Ascending aorta (tissue), 2 donors: Measurements from ENCODE around the gene TMEM151A. TPM values are rescaled to one million over a fixed set of nuclear protein-coding genes. Genes with fewer than 3 reads are reported as not detected.
"Not testable (repeated sequence)": the region's sequence is repeated elsewhere in the genome, so short reads cannot be mapped to it uniquely, and the experiment has no call there.

ENCODE experiments used
- DNase-seq, 2 donors: peaks; one replicate each; pipeline ENCODE4 v3.0.0-alpha.2; 2019; ENCODE audit warnings: low spot score in 2 of 2
- H3K27ac ChIP-seq, 2 donors: fragments of 200-600 bp; sonication (generic); one replicate each; pipeline ENCODE4 v1.5.1; 2016 to 2017; ENCODE audit warnings: mild to moderate bottlenecking in 1 of 2
- H3K27me3 ChIP-seq: fragments of 200-600 bp; sonication (generic); one replicate; pipeline ENCODE4 v1.5.1; 2017
- H3K36me3 ChIP-seq, 2 donors: fragments of 200-600 bp; sonication (generic); one replicate each; pipeline ENCODE4 v1.5.1; 2016
- H3K4me1 ChIP-seq, 2 donors: fragments of 200-600 bp; sonication (generic); one replicate each; pipeline ENCODE4 v1.5.1; 2016 to 2017; ENCODE audit warnings: mild to moderate bottlenecking in 1 of 2
- H3K4me3 ChIP-seq, 2 donors: fragments of 200-600 bp; sonication (generic); one replicate each; pipeline ENCODE4 v1.5.1; 2016 to 2017; ENCODE audit warnings: mild to moderate bottlenecking in 1 of 2
- H3K9me3 ChIP-seq, 2 donors: fragments of 200-600 bp; sonication (generic); one replicate each; pipeline ENCODE4 v1.5.1; 2016
- intact Hi-C: fragments of 100-400 bp; cut with DNase I; formaldehyde crosslinking; loops from one replicate; pipeline ENCODE4 v1.15.1; 2023
- total RNA-seq: library from RNA; depleted of rRNA; stranded (reverse); fragments of >200 nt; gene quantifications from one replicate; pipeline ENCODE4 v1.1.0, GENCODE V29; 2016
- TF ChIP-seq, protein P1 (sequence below), 3 experiments: fragments of 200-600 bp in 2 of 3; fragments of 450-650 bp in 1 of 3; sonication (generic) in 2 of 3; IDR thresholded peaks; one replicate each; pipeline ENCODE4 v1.5.1; 2016 to 2019; ENCODE audit warnings: antibody characterized with exemption in 3 of 3, mild to moderate bottlenecking in 1 of 3, moderate library complexity in 1 of 3

TMEM151A gene
- total RNA-seq, 1 donor from 2014 or later: 3.6 TPM

DNA sequence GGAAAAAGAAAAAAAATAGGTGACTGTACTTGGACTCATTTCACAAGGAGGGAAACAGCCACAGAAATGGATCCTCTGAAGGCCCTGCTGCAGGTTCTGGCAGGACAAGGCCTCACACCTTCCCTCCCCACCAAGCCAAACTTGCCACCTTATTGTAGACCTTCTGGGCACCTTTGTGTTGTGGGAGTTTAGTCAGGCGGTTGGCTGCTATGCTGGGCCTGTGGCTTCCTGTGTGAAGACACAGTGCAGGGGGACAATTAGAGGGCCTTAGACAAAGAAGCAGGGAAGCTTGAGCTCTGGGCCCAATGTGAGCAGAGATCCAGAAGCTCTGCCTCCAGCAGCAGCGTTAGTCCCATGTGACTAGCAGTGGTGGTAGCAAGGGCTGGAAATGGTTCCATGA lies 19.1 kb upstream of the TMEM151A start:
- DNase-seq: no peak
- Histone ChIP-seq H3K4me3 (no peak overlapping the region), H3K9me3 (no peaks in the 10 kb centered on the region), H3K27me3 (no peaks in the 10 kb centered on the region), H3K27ac (no peak overlapping the region), H3K36me3 (peaks cover 47 to 50% of the 10 kb centered on the region in 2 donors), H3K4me1 (peaks cover 0 to 19% of the 10 kb centered on the region in 2 donors)
- intact Hi-C loops: no loop called here
- TF ChIP-seq, protein P1, sequence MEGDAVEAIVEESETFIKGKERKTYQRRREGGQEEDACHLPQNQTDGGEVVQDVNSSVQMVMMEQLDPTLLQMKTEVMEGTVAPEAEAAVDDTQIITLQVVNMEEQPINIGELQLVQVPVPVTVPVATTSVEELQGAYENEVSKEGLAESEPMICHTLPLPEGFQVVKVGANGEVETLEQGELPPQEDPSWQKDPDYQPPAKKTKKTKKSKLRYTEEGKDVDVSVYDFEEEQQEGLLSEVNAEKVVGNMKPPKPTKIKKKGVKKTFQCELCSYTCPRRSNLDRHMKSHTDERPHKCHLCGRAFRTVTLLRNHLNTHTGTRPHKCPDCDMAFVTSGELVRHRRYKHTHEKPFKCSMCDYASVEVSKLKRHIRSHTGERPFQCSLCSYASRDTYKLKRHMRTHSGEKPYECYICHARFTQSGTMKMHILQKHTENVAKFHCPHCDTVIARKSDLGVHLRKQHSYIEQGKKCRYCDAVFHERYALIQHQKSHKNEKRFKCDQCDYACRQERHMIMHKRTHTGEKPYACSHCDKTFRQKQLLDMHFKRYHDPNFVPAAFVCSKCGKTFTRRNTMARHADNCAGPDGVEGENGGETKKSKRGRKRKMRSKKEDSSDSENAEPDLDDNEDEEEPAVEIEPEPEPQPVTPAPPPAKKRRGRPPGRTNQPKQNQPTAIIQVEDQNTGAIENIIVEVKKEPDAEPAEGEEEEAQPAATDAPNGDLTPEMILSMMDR (IDR thresholded peaks at IDR 0.05): no peak

DNA sequence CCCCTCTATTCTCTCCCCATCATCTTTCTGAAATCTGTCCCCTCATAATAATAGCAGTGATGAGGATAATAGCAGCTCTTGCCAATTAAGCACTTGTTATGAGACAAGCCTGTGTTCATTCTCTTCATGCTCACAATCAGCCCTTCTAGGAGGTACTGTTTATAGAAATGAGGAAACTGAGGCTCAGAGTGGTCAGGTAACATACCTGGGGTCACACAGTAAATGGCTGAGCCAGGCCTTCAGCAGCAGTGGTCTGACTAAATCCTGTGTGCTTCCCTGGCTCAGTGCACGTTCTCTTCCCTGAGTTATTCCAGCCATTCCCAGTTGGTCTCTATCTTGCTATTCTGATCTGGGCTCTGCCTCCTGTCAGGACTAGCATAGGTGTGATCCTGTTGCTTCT lies 17.5 kb upstream of the TMEM151A start:
- TF ChIP-seq, protein P1 (IDR thresholded peaks at IDR 0.05): no peak
- no peaks in the 10 kb centered on the region for H3K27me3 ChIP-seq
- intact Hi-C loops: no loop called here
- H3K36me3 ChIP-seq: peaks cover 47 to 50% of the 10 kb centered on the region in 2 donors
- no peaks in the 10 kb centered on the region for H3K9me3 ChIP-seq
- no peak overlapping the region for H3K4me3 ChIP-seq
- peaks cover 2 to 24% of the 10 kb centered on the region in 2 donors for H3K4me1 ChIP-seq
- no peak overlapping the region for H3K27ac ChIP-seq
- DNase-seq: no peak

DNA sequence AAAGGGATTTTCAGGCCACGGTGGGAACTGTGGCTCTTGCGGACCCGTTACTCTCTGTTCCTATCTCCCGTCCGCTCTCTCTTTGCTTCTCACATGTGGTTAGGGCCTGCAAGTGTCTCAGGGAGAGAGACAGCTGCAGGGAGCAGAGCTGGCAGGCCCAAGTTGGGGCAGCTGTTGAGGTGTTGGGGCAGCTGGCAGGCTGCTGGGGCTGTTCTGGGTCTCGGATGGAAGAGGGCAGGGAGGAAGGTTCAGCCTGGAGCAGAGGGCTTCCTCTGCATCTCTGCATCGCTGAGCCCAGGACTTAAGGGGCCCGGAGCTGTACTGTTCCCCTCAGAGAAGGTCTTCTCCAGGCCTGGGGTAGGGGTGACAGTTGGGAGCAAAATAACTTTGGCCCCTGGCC lies 16.3 kb upstream of the TMEM151A start:
- no peak overlapping the region for H3K4me3 ChIP-seq
- H3K9me3 ChIP-seq: no peaks in the 10 kb centered on the region
- TF ChIP-seq, protein P1 (IDR thresholded peaks at IDR 0.05): no peak
- H3K27me3 ChIP-seq: no peaks in the 10 kb centered on the region
- H3K27ac ChIP-seq: no peak overlapping the region
- peaks cover 2 to 12% of the 10 kb centered on the region in 2 donors for H3K4me1 ChIP-seq
- DNase-seq: no peak
- intact Hi-C loops: no loop called here
- peaks cover 47 to 50% of the 10 kb centered on the region in 2 donors for H3K36me3 ChIP-seq

DNA sequence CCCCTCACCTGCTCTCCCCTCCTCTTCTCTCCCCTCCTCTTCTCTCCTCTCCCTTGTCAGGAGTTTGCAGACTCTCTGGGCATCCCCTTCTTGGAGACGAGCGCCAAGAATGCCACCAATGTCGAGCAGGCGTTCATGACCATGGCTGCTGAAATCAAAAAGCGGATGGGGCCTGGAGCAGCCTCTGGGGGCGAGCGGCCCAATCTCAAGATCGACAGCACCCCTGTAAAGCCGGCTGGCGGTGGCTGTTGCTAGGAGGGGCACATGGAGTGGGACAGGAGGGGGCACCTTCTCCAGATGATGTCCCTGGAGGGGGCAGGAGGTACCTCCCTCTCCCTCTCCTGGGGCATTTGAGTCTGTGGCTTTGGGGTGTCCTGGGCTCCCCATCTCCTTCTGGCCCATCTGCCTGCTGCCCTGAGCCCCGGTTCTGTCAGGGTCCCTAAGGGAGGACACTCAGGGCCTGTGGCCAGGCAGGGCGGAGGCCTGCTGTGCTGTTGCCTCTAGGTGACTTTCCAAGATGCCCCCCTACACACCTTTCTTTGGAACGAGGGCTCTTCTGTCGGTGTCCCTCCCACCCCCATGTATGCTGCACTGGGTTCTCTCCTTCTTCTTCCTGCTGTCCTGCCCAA lies 15.6 kb upstream of the TMEM151A start:
- intact Hi-C loops: no loop called here
- H3K4me1 ChIP-seq: peaks cover 2 to 9% of the 10 kb centered on the region in 2 donors
- H3K4me3 ChIP-seq: no peak overlapping the region
- no peaks in the 10 kb centered on the region for H3K9me3 ChIP-seq
- H3K27me3 ChIP-seq: no peaks in the 10 kb centered on the region
- no peak overlapping the region for H3K27ac ChIP-seq
- TF ChIP-seq, protein P1 (IDR thresholded peaks at IDR 0.05): no peak
- H3K36me3 ChIP-seq: peaks cover 47 to 50% of the 10 kb centered on the region in 2 donors
- DNase-seq: no peak

DNA sequence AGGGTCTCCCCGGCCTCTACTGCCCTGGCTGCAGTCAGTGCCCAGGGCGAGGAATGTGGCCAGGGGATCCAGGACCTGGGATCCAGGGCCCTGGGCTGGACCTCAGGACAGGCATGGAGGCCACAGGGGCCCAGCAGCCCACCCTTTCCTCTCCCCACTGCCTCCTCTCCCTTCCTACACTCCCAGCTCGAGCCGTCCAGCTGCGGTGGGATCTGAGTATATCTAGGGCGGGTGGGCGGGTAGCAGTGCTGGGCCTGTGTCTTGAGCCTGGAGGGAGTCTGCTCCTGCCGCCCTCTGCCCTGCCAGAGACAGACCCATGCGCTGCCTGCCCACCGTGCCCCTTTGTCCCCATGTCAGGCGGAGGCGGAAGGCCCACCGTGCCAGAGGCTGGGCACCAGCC lies 15.1 kb upstream of the TMEM151A start:
- intact Hi-C loops, DNase-seq, H3K4me3 ChIP-seq, H3K27me3 ChIP-seq, H3K4me1 ChIP-seq, H3K27ac ChIP-seq, H3K9me3 ChIP-seq: not testable (repeated sequence)
- H3K36me3 ChIP-seq: peaks cover 45 to 49% of the 10 kb centered on the region in 2 donors

DNA sequence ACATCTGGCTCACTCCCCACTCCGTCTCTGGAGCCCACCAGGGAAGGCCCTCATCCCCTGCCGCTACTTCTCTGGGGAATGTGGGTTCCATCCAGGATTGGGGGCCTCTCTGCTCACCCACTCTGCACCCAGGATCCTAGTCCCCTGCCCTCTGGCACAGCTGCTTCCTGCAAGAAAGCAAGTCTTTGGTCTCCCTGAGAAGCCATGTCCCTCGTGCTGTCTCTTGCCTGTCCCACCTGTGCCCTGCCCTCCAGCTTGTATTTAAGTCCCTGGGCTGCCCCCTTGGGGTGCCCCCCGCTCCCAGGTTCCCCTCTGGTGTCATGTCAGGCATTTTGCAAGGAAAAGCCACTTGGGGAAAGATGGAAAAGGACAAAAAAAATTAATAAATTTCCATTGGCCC lies 14.6 kb upstream of the TMEM151A start:
- H3K4me1 ChIP-seq: peaks cover 2 to 10% of the 10 kb centered on the region in 2 donors
- H3K4me3 ChIP-seq, H3K27me3 ChIP-seq, DNase-seq, H3K9me3 ChIP-seq, intact Hi-C loops: not testable (repeated sequence)
- peak overlapping the region in 1 of 2 donors; percentile 40 for H3K27ac ChIP-seq
- H3K36me3 ChIP-seq: peaks cover 41 to 45% of the 10 kb centered on the region in 2 donors
